ENCODE data around the gene GATA1. TPM values are rescaled to one million over a fixed set of nuclear protein-coding genes. Genes with fewer than 3 reads are reported as not detected.

Gene GATA1
- total RNA-seq, 1 donor from 2014 or later: not detected

GRCh38 chrX:48782795-48783194, 3.6 kb upstream of the GATA1 start:
- no peak overlapping the region for H3K4me3 Mint-ChIP-seq (ENCODE audit: unreplicated experiment)
- H3K36me3 Mint-ChIP-seq (ENCODE audit: unreplicated experiment): no peaks in the 10 kb centered on the region
- H3K27ac Mint-ChIP-seq (ENCODE audit: unreplicated experiment): no peak overlapping the region
- H3K9me3 Mint-ChIP-seq (ENCODE audit: unreplicated experiment): no peaks in the 10 kb centered on the region
- DNase-seq (ENCODE audit: extremely low spot score, unreplicated experiment): no peak
- H3K4me1 Mint-ChIP-seq (ENCODE audit: unreplicated experiment): no peaks in the 10 kb centered on the region
- H3K27me3 Mint-ChIP-seq (ENCODE audit: unreplicated experiment): peaks cover 18% of the 10 kb centered on the region
- TF ChIP-seq, protein P1, sequence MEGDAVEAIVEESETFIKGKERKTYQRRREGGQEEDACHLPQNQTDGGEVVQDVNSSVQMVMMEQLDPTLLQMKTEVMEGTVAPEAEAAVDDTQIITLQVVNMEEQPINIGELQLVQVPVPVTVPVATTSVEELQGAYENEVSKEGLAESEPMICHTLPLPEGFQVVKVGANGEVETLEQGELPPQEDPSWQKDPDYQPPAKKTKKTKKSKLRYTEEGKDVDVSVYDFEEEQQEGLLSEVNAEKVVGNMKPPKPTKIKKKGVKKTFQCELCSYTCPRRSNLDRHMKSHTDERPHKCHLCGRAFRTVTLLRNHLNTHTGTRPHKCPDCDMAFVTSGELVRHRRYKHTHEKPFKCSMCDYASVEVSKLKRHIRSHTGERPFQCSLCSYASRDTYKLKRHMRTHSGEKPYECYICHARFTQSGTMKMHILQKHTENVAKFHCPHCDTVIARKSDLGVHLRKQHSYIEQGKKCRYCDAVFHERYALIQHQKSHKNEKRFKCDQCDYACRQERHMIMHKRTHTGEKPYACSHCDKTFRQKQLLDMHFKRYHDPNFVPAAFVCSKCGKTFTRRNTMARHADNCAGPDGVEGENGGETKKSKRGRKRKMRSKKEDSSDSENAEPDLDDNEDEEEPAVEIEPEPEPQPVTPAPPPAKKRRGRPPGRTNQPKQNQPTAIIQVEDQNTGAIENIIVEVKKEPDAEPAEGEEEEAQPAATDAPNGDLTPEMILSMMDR (IDR thresholded peaks at IDR 0.05): no peak

GRCh38 chrX:48784726-48785125, 1.7 kb upstream of the GATA1 start:
- H3K27me3 Mint-ChIP-seq (ENCODE audit: unreplicated experiment): peaks cover 18% of the 10 kb centered on the region
- H3K9me3 Mint-ChIP-seq (ENCODE audit: unreplicated experiment): no peaks in the 10 kb centered on the region

DNA sequence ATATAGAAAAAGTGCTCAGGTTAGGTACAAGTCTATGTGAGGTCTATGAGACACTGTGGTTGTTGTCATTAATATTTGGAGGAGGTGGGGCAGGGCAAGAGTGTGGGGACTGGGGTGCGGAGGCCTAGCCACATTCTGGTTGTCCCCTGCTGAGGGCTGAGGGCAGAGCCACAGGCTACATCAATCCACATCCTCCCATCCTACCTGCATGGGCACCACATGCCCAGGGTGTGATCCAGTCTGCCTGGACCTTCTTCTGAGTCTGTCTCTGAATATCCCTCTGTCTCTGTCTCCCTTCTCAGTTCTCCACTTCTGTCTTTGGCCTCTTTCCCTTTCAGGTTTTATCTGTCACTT, 1.2 kb upstream of the GATA1 start:
- TF ChIP-seq, protein P1 (IDR thresholded peaks at IDR 0.05): no peak
- H3K4me1 Mint-ChIP-seq (ENCODE audit: unreplicated experiment): no peaks in the 10 kb centered on the region
- H3K36me3 Mint-ChIP-seq (ENCODE audit: unreplicated experiment): no peaks in the 10 kb centered on the region

More at GRCh38 chrX:48784726-48785125, 1.7 kb upstream of the GATA1 start:
- DNase-seq (ENCODE audit: extremely low spot score, unreplicated experiment): no peak
- no peak overlapping the region for H3K27ac Mint-ChIP-seq (ENCODE audit: unreplicated experiment)
- no peaks in the 10 kb centered on the region for H3K36me3 Mint-ChIP-seq (ENCODE audit: unreplicated experiment)
- TF ChIP-seq, protein P1 (IDR thresholded peaks at IDR 0.05): no peak
- no peak overlapping the region for H3K4me3 Mint-ChIP-seq (ENCODE audit: unreplicated experiment)
- H3K4me1 Mint-ChIP-seq (ENCODE audit: unreplicated experiment): no peaks in the 10 kb centered on the region

DNA sequence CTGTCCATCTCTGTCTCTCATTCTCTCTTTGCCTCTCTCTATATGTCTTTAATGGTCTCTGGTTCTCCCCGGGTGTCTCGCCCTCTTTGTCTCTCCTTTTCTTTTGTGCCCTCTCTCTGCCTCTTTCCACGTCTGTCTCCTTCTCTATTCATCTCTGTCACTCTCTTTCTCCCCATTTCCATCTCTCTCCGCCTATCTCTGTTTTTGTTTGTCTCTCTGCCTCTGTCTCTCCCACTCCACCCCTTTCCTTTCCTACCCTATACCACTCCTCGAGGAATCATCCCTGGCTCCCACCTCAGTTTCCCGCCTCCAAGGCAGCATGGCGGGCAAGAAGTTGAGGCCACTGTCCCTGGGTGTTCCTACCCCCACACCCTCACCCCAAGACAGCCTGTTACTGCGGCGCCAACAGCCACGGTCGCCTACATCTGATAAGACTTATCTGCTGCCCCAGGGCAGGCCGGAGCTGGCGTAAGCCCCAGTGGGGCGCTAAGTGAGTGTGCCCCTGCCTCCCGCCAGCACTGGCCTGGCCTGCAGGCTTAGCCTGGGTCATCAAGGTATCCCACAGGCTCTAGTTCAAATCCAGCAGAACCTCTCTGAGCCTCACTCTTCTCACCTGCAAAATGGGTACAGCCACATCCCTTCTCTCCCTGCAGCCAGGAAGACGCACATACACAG, 713 bp upstream of the GATA1 start:
- Mint-ChIP-seq H3K4me1 (ENCODE audit: unreplicated experiment) (no peaks in the 10 kb centered on the region), H3K36me3 (ENCODE audit: unreplicated experiment) (no peaks in the 10 kb centered on the region), H3K4me3 (ENCODE audit: unreplicated experiment) (no peak overlapping the region), H3K27ac (ENCODE audit: unreplicated experiment) (no peak overlapping the region), H3K27me3 (ENCODE audit: unreplicated experiment) (peaks cover 13% of the 10 kb centered on the region), H3K9me3 (ENCODE audit: unreplicated experiment) (no peaks in the 10 kb centered on the region)
- DNase-seq (ENCODE audit: extremely low spot score, unreplicated experiment): no peak
- TF ChIP-seq, protein P1 (IDR thresholded peaks at IDR 0.05): no peak

More for the DNA sequence above, 1.2 kb upstream of the GATA1 start:
- Mint-ChIP-seq H3K27me3 (ENCODE audit: unreplicated experiment) (peaks cover 14% of the 10 kb centered on the region), H3K4me3 (ENCODE audit: unreplicated experiment) (no peak overlapping the region), H3K27ac (ENCODE audit: unreplicated experiment) (no peak overlapping the region), H3K9me3 (ENCODE audit: unreplicated experiment) (no peaks in the 10 kb centered on the region)
- DNase-seq (ENCODE audit: extremely low spot score, unreplicated experiment): no peak

- no peaks in the 10 kb centered on the region for H3K36me3 Mint-ChIP-seq (ENCODE audit: unreplicated experiment)
- no peaks in the 10 kb centered on the region for H3K4me1 Mint-ChIP-seq (ENCODE audit: unreplicated experiment)
- peaks cover 13% of the 10 kb centered on the region for H3K27me3 Mint-ChIP-seq (ENCODE audit: unreplicated experiment)
- H3K9me3 Mint-ChIP-seq (ENCODE audit: unreplicated experiment): no peaks in the 10 kb centered on the region
- no peak overlapping the region for H3K27ac Mint-ChIP-seq (ENCODE audit: unreplicated experiment)
- TF ChIP-seq, protein P1 (IDR thresholded peaks at IDR 0.05): no peak
- H3K4me3 Mint-ChIP-seq (ENCODE audit: unreplicated experiment): no peak overlapping the region
- DNase-seq (ENCODE audit: extremely low spot score, unreplicated experiment): no peak
Measured at GRCh38 chrX:48786825-48787504, 575 bp downstream of the GATA1 start.
